ENCODE measurements around the gene RGS6. TPM values are rescaled to one million over a fixed set of nuclear protein-coding genes. Genes with fewer than 3 reads are reported as not detected.

Gene RGS6
- total and polyA plus RNA-seq, 4 experiments from 2014 or later: 0.32 TPM; not detected in 3

GRCh38 chr14:71995741-71996140, 63.5 kb downstream of the RGS6 start:
- H3K9me3 Mint-ChIP-seq: peaks cover 0 to 5% (median 0%) of the 10 kb centered on the region in 8 donors
- Histone ChIP-seq H3K9me3 (ENCODE audit: control insufficient read depth in 1 of 2, low read length in 2 of 2) (no peaks in the 10 kb centered on the region), H3K4me1 (ENCODE audit: insufficient read depth, low read length) (no peaks in the 10 kb centered on the region), H3K4me3 (ENCODE audit: low read length in 2 of 2) (no peak overlapping the region), H3K27ac (ENCODE audit: low read depth, low read length) (no peak overlapping the region), H3K27me3 (ENCODE audit: insufficient read depth, low read length) (no peaks in the 10 kb centered on the region), H3K36me3 (ENCODE audit: insufficient read depth, low read length) (no peaks in the 10 kb centered on the region)
- no peak overlapping the region for H3K27ac Mint-ChIP-seq
- ChIA-PET POLR2A (ENCODE audit: partially characterized antibody) (no interaction called here), CTCF (ENCODE audit: partially characterized antibody) (interaction anchor here (0.7 kb wide), 1 partner anchor 11 kb away, joined by 4 read pairs; no protein-coding TSS in a partner anchor)
- H3K36me3 Mint-ChIP-seq: no peaks in the 10 kb centered on the region
- intact Hi-C loops (cut with micrococcal nuclease): no loop called here
- H3K4me1 Mint-ChIP-seq: no peaks in the 10 kb centered on the region
- H3K4me3 Mint-ChIP-seq: no peak overlapping the region
- H3K27me3 Mint-ChIP-seq: peaks cover 0 to 3% of the 10 kb centered on the region in 2 donors
- DNase-seq: no peak

- H3K9me3 Mint-ChIP-seq: peaks cover 0 to 5% (median 0%) of the 10 kb centered on the region in 8 donors
- Histone ChIP-seq H3K4me1 (ENCODE audit: insufficient read depth, low read length) (no peaks in the 10 kb centered on the region), H3K4me3 (ENCODE audit: low read length in 2 of 2) (no peak overlapping the region), H3K9me3 (ENCODE audit: control insufficient read depth in 1 of 2, low read length in 2 of 2) (no peaks in the 10 kb centered on the region), H3K27me3 (ENCODE audit: insufficient read depth, low read length) (no peaks in the 10 kb centered on the region), H3K27ac (ENCODE audit: low read depth, low read length) (no peak overlapping the region), H3K36me3 (ENCODE audit: insufficient read depth, low read length) (no peaks in the 10 kb centered on the region)
- intact Hi-C loops (cut with micrococcal nuclease): no loop called here
- POLR2A ChIA-PET (ENCODE audit: partially characterized antibody): no interaction called here
- no peaks in the 10 kb centered on the region for H3K4me1 Mint-ChIP-seq
- CTCF ChIA-PET (ENCODE audit: partially characterized antibody): no interaction called here
- H3K27me3 Mint-ChIP-seq: peaks cover 0 to 3% of the 10 kb centered on the region in 2 donors
- H3K36me3 Mint-ChIP-seq: no peaks in the 10 kb centered on the region
- H3K4me3 Mint-ChIP-seq: no peak overlapping the region
- no peak overlapping the region for H3K27ac Mint-ChIP-seq
- DNase-seq: no peak
Observed at GRCh38 chr14:71996610-71997009, 64.4 kb downstream of the RGS6 start.

GRCh38 chr14:72000907-72001306, 68.7 kb downstream of the RGS6 start:
- no peaks in the 10 kb centered on the region for H3K9me3 ChIP-seq (ENCODE audit: control insufficient read depth in 1 of 2, low read length in 2 of 2)
- Mint-ChIP-seq H3K4me3 (no peak overlapping the region), H3K9me3 (peaks cover 0 to 5% (median 0%) of the 10 kb centered on the region in 8 donors), H3K27ac (no peak overlapping the region), H3K36me3 (no peaks in the 10 kb centered on the region), H3K27me3 (no peaks in the 10 kb centered on the region), H3K4me1 (no peaks in the 10 kb centered on the region)
- H3K4me3 ChIP-seq (ENCODE audit: low read length in 2 of 2): no peak overlapping the region
- H3K27me3 ChIP-seq (ENCODE audit: insufficient read depth, low read length): no peaks in the 10 kb centered on the region
- intact Hi-C loops (cut with micrococcal nuclease): no loop called here
- ChIA-PET CTCF (ENCODE audit: partially characterized antibody) (no interaction called here), POLR2A (ENCODE audit: partially characterized antibody) (no interaction called here)
- H3K36me3 ChIP-seq (ENCODE audit: insufficient read depth, low read length): no peaks in the 10 kb centered on the region
- no peaks in the 10 kb centered on the region for H3K4me1 ChIP-seq (ENCODE audit: insufficient read depth, low read length)
- DNase-seq: no peak
- no peak overlapping the region for H3K27ac ChIP-seq (ENCODE audit: low read depth, low read length)

GRCh38 chr14:72002731-72003130, 70.5 kb downstream of the RGS6 start:
- Histone ChIP-seq H3K4me3 (ENCODE audit: low read length in 2 of 2) (no peak overlapping the region), H3K27me3 (ENCODE audit: insufficient read depth, low read length) (no peaks in the 10 kb centered on the region), H3K36me3 (ENCODE audit: insufficient read depth, low read length) (no peaks in the 10 kb centered on the region), H3K27ac (ENCODE audit: low read depth, low read length) (no peak overlapping the region), H3K4me1 (ENCODE audit: insufficient read depth, low read length) (no peaks in the 10 kb centered on the region), H3K9me3 (ENCODE audit: control insufficient read depth in 1 of 2, low read length in 2 of 2) (no peaks in the 10 kb centered on the region)
- no peak for DNase-seq
- H3K36me3 Mint-ChIP-seq: no peaks in the 10 kb centered on the region
- H3K4me1 Mint-ChIP-seq: no peaks in the 10 kb centered on the region
- no peak overlapping the region for H3K4me3 Mint-ChIP-seq
- ChIA-PET CTCF (ENCODE audit: partially characterized antibody) (no interaction called here), POLR2A (ENCODE audit: partially characterized antibody) (no interaction called here)
- H3K9me3 Mint-ChIP-seq: peaks cover 0 to 5% (median 0%) of the 10 kb centered on the region in 8 donors
- H3K27ac Mint-ChIP-seq: no peak overlapping the region
- intact Hi-C loops (cut with micrococcal nuclease): no loop called here
- H3K27me3 Mint-ChIP-seq: peaks cover 0 to 4% of the 10 kb centered on the region in 2 donors

GRCh38 chr14:72008666-72009065, 76.4 kb downstream of the RGS6 start:
- Mint-ChIP-seq H3K4me3 (no peak overlapping the region), H3K27me3 (peaks cover 5 to 6% of the 10 kb centered on the region in 2 donors), H3K9me3 (peaks cover 0 to 2% (median 0%) of the 10 kb centered on the region in 8 donors), H3K36me3 (no peaks in the 10 kb centered on the region), H3K27ac (no peak overlapping the region), H3K4me1 (no peaks in the 10 kb centered on the region)
- ChIA-PET POLR2A (ENCODE audit: partially characterized antibody) (no interaction called here), CTCF (ENCODE audit: partially characterized antibody) (interaction anchor here (3.1 kb wide), 1 partner anchor 15 kb away, joined by 12 read pairs; no protein-coding TSS in a partner anchor)
- Histone ChIP-seq H3K36me3 (ENCODE audit: insufficient read depth, low read length) (no peaks in the 10 kb centered on the region), H3K9me3 (ENCODE audit: control insufficient read depth in 1 of 2, low read length in 2 of 2) (no peaks in the 10 kb centered on the region), H3K27ac (ENCODE audit: low read depth, low read length) (no peak overlapping the region), H3K27me3 (ENCODE audit: insufficient read depth, low read length) (no peaks in the 10 kb centered on the region), H3K4me3 (ENCODE audit: low read length in 2 of 2) (no peak overlapping the region), H3K4me1 (ENCODE audit: insufficient read depth, low read length) (no peaks in the 10 kb centered on the region)
- intact Hi-C loops (cut with micrococcal nuclease): no loop called here
- no peak for DNase-seq

- Mint-ChIP-seq H3K9me3 (peaks cover 0 to 2% (median 0%) of the 10 kb centered on the region in 8 donors), H3K4me1 (no peaks in the 10 kb centered on the region), H3K36me3 (no peaks in the 10 kb centered on the region), H3K27me3 (peaks cover 10 to 12% of the 10 kb centered on the region in 2 donors), H3K27ac (no peak overlapping the region), H3K4me3 (no peak overlapping the region)
- no peaks in the 10 kb centered on the region for H3K36me3 ChIP-seq (ENCODE audit: insufficient read depth, low read length)
- H3K4me3 ChIP-seq (ENCODE audit: low read length in 2 of 2): no peak overlapping the region
- H3K4me1 ChIP-seq (ENCODE audit: insufficient read depth, low read length): no peaks in the 10 kb centered on the region
- no peak for DNase-seq
- intact Hi-C loops (cut with micrococcal nuclease): no loop called here
- no peak overlapping the region for H3K27ac ChIP-seq (ENCODE audit: low read depth, low read length)
- no peaks in the 10 kb centered on the region for H3K27me3 ChIP-seq (ENCODE audit: insufficient read depth, low read length)
- POLR2A ChIA-PET (ENCODE audit: partially characterized antibody): no interaction called here
- no peaks in the 10 kb centered on the region for H3K9me3 ChIP-seq (ENCODE audit: control insufficient read depth in 1 of 2, low read length in 2 of 2)
- CTCF ChIA-PET (ENCODE audit: partially characterized antibody): interaction anchor here (3.1 kb wide), 1 partner anchor 13 kb away, joined by 12 read pairs; no protein-coding TSS in a partner anchor
Observed at GRCh38 chr14:72010474-72010873, 78.2 kb downstream of the RGS6 start.

GRCh38 chr14:72013721-72014345, 81.6 kb downstream of the RGS6 start:
- ChIA-PET POLR2A (ENCODE audit: partially characterized antibody) (no interaction called here), CTCF (ENCODE audit: partially characterized antibody) (interaction anchor here (1.1 kb wide), 1 partner anchor 10 kb away, joined by 3 read pairs; no protein-coding TSS in a partner anchor)
- no peak overlapping the region for H3K27ac Mint-ChIP-seq
- Histone ChIP-seq H3K27me3 (ENCODE audit: insufficient read depth, low read length) (no peaks in the 10 kb centered on the region), H3K9me3 (ENCODE audit: control insufficient read depth in 1 of 2, low read length in 2 of 2) (no peaks in the 10 kb centered on the region), H3K27ac (ENCODE audit: low read depth, low read length) (no peak overlapping the region), H3K36me3 (ENCODE audit: insufficient read depth, low read length) (no peaks in the 10 kb centered on the region), H3K4me1 (ENCODE audit: insufficient read depth, low read length) (no peaks in the 10 kb centered on the region), H3K4me3 (ENCODE audit: low read length in 2 of 2) (no peak overlapping the region)
- DNase-seq: no peak
- peaks cover 0 to 1% (median 0%) of the 10 kb centered on the region in 8 donors for H3K9me3 Mint-ChIP-seq
- no peaks in the 10 kb centered on the region for H3K4me1 Mint-ChIP-seq
- H3K27me3 Mint-ChIP-seq: peaks cover 9 to 10% of the 10 kb centered on the region in 2 donors
- no peak overlapping the region for H3K4me3 Mint-ChIP-seq
- H3K36me3 Mint-ChIP-seq: no peaks in the 10 kb centered on the region
- intact Hi-C loops (cut with micrococcal nuclease): no loop called here
